ENCODE results near the gene FUT8.

The FUT8 gene

GRCh38 chr14:65560340-65561027, 148.0 kb downstream of the FUT8 start:
- no peak for DNase-seq

- DNase-seq = no peak
Measured at GRCh38 chr14:65564370-65564769, 151.8 kb downstream of the FUT8 start.

GRCh38 chr14:65565948-65566347, 153.4 kb downstream of the FUT8 start:
- no peak for DNase-seq

DNA sequence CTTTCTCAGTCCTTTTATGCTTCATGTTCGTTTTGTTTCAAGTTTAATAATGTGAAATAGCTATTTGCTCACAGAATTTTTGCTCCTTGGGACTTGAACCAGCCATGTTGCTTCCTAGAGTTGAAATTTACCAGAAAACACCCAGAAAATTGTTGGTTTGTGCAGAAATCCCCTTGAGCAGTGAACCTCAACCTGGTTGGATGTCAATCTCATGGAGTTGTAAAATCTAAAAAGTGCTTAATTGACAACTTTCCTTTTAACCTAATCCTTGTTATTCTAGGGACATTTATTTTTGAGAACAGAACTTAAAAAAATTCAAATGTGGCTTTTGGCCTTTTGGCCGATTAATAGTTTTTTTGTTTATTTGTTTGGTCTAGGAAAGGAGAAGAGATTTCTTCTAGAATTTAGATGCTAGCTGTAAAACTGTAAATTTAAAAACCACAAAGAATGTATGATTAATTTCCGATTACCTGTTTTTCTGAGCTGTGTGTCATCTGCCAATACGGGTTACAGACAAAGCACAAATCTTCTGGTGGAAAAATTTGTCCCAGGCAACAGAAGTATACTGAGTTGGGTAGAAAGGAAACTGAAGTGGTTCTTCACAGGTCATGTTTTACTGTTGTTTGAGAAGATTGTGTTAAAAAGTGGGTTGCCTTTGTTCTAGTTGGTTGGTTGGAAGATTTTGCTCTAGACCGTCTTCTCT, 154.4 kb downstream of the FUT8 start:
- DNase-seq = no peak

GRCh38 chr14:65574611-65575010, 162.1 kb downstream of the FUT8 start:
- DNase-seq = no peak

- no peak for DNase-seq
Measured at GRCh38 chr14:65575389-65575788, 162.9 kb downstream of the FUT8 start.

DNA sequence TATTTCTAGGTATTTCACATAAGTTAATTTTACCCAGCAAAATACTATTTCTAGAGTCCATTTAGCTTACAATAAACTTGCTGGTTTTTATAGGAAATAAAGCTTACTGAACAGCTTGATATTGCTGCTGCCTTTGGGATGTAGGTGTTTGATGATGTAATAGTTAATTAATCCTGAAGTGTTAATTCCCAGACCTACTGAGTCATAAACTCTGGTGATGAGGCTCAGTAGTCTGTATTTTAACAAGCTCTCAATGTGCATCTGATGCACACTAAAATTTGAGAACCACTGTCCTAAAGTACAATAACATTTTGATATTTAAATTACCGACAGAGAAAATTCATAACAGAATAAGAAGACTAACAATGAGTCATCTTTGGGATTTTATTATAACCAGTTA, 168.4 kb downstream of the FUT8 start:
- DNase-seq = no peak

DNA sequence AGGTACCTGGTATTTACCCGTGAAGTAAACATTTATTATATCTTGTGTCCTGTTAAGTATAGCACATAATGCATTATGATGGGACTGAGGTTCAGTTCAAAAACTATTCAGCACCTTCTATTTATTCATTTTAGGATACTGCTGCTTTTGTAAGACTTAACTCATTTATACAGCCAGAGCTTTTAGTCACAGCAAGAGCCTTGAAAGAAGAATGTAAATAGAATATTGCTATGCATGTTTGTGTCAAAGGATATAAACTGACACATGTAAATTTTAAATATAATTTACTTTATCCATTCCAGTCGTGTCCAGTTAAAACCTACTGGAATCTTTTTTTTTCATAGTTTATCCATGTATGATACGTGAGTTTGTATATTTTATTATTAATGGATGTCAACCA, 168.8 kb downstream of the FUT8 start:
- DNase-seq = no peak

DNA sequence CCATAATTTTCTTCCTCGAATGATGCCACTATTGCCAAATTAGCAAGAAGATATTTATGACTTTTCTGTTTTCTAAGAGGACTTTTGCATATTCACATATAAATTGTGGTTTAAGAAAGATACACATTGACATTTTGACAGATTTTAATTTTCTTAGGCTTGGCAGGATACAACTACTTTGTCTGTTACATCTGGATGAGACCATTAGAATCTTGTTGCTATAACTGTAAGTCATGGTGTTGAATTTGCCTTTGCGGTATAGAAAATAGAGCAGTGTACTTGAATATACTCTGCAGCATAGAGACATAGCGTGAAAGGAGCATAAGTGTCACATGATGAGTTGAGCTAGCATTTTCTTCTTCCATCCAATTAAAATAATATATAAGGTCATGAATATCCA, 169.3 kb downstream of the FUT8 start:
- no peak for DNase-seq

- DNase-seq = no peak
Measured at GRCh38 chr14:65585216-65585615, 172.7 kb downstream of the FUT8 start.

DNA sequence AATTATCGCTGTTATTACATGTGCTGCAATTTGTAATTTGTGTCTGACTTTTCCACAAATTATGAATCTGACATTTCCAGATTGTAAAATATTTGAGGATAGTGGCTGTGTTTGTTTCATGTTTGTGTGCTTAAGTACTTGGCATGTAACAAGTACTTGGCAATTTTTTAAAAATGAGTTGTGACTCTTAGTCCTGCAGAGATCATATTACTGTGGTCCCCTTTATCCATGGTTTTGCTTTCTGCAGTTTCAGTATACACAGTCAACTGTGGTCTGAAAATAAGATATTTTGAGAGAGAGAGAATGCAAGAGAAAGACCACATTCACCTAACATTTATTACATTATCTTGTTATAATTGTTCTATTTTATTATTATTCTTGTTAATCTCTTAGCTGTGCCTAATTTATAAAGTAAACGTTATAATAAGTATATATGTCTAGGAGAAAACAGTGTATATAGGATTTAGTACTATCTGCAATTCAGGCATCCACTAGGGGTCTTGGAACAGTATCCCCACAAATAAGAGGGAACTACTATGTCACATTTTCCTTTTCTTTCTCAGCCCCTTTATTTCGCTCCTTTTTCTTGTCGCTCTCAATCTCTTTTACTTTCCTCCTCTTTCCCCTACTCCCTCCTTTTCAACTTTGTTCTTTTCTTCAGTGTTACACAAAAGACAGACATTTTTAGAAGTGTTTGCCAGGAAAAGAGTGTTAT, 176.1 kb downstream of the FUT8 start:
- no peak for DNase-seq

- no peak for DNase-seq
Measured at GRCh38 chr14:65594153-65594881, 181.8 kb downstream of the FUT8 start.

- DNase-seq = no peak
Measured at GRCh38 chr14:65594882-65595237, 182.3 kb downstream of the FUT8 start.

DNA sequence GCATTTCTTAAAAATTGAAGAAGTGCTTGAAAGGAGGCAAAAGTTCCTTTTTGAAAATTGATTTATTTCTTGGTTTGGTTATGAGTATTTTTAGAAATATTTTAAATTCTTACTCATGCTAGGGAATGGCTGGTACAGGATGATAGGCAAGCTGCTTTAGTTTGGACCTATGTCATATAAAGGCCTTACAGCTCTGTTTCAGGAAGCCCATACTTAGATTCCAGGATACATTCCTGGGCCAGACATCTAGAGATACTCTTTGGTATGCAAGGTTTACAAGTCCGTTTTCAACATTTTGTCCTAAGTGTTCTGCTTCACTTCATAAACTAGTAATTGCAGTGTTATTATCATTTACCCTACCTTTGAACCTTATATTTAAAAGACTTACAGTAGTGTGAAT, 186.8 kb downstream of the FUT8 start:
- DNase-seq = no peak

DNA sequence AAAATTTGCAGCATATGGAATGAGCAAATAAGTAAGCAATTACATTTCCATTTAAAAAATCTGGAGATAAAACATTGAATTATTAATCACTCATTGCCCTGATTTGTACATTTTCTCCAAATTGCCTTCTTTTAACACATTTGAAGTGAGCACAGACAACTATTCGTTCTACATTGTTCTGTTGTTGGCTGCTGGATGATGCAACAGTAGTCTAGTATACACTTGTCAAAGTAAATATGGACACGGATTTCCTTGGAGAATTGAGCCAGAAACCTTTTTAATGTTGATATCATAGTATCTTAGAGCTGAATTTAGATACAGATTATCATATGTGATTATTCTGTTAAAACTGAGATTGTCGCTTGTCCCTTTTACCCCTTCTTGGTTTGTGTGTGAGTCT, 188.2 kb downstream of the FUT8 start:
- DNase-seq = no peak

- no peak for DNase-seq
Measured at GRCh38 chr14:65604535-65604934, 192.0 kb downstream of the FUT8 start.

GRCh38 chr14:65604936-65605335, 192.4 kb downstream of the FUT8 start:
- DNase-seq = no peak

DNA sequence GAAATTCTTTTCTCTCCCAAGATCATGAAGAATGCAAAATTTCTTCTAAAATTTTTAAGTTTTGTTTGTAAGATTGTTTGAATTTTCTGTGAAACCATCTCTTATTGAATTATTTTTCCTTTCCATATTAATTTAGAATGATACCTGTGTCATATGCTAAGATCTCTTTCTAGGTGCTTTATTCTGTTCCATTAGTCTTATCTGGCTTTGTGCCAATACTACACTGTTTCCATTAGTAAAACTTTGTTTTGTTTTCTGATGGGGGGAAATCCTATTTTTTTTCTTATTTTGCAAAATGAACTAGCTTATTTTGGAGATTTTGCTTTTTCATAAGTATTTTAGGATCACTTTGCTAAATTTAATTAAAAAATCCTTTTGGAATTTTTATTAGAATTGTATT, 193.9 kb downstream of the FUT8 start:
- no peak for DNase-seq

DNA sequence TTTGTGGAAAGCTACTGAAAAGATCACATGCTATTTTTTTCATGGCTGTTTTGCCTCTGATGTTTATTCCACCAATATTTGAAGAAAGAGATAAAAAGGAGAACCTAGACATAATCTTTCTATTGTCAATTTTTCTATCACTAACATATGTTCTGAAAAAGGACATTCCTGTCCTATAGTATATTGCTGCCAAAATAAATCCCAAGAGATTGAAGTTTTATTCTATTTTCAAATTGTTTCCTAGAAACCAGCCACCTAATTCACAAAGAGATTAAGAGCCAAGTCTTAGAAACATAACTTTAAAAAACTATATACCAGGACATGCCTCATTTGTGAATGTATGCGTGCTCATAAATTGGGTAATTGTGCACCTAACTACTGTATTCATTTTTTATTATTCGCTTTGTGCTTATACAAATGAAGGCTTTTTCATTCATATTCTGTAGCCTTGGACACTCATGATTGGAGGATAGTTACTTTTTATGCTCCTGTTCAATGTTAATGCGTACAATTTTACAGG, 200.7 kb downstream of the FUT8 start:
- no peak for DNase-seq

DNA sequence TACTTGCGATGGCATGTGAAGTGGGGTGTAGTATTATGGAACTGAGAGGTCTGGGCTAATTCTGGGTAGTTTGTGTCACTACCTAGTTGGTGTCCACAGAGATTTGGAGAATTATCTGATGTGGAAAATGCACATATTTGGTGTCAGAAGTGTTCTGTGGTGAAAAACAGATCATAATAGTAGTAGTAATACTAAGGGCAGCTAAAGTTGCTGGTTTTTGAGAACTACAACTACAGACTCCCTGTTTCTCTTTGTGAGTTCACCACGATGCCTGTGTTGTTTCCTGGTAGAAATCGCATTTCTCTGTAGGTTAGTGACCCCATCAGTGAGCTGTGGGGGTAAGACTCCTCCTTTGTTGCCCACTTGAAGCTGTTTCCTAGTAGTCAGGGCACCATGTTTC, 206.5 kb downstream of the FUT8 start:
- no peak for DNase-seq

- DNase-seq = no peak
Measured at GRCh38 chr14:65620195-65620594, 207.7 kb downstream of the FUT8 start.

DNA sequence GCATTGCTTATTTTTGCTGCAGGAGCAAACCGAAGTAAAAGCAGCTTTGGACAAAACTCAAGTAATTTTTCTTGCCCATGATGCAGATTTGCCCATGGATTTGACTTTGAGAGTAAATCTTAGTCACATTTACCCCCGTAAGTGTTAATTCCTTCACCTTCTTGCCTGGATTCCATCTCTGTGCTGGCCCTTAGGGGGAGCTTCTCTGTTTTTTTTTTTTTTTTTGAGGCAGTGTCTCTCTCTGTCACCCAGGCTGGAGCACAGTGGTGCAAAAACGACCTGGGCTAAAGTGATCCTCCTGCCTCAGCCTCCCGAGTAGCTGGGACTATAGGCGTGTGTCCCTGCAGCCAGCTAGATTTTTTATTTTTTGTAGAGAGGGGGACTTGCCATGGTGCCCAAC, 210.2 kb downstream of the FUT8 start:
- DNase-seq = no peak

DNA sequence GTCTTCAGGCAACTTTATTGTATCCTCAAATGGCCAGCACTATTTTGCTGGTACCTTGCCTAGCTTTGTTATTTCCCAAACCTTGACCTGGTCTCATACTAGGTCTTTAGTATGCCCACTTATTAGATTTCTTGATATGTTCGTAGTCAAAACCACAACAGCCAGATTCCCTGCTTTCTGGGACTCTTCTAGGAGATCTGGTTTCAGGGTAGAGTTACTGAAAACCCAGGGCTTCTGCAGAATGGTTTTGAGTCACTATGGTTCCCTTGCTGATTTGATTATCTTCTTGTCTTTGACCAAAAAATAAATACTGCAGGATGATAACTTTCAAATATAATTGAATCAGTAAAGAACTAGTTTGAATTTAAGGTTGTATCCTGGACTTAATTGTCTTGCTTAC, 211.2 kb downstream of the FUT8 start:
- no peak for DNase-seq

All from cortex of kidney (tissue), 1 donor.